Stimulated activated CD4-positive, alpha-beta T cell treated with anti-CD3 and anti-CD28 coated beads, TNF-alpha, amount 100 ng/mL, for 48 hours (primary cell): ENCODE data around the gene MEIKIN.

ENCODE experiments used
- DNase-seq, 3 donors: peaks; one replicate each; pipeline ENCODE4 v3.0.0-alpha.2; 2020; ENCODE audit warnings: low read depth in 3 of 3

MEIKIN gene

DNA sequence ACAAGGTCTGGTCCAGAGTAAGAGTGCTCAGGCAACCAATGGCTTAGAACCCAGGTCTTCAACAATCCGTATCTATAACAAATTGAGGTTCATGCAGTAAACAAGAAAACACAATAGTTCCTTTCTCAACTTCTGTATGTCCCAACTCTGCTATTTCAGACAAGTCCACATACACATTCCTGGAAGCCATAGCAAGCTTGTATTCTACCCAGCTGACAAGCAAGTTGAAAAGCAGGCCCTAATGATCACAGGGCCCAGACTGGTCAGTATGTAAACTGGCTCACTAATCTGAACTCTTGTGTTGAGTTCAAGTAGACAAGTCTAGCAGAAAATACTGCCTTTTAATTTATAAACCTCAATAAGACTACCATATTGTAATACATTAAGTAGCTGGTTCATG is 175.5 kb downstream of the MEIKIN start:
- no peak for DNase-seq

- no peak for DNase-seq
Observed at GRCh38 chr5:131769336-131769735, 176.1 kb downstream of the MEIKIN start.

DNA sequence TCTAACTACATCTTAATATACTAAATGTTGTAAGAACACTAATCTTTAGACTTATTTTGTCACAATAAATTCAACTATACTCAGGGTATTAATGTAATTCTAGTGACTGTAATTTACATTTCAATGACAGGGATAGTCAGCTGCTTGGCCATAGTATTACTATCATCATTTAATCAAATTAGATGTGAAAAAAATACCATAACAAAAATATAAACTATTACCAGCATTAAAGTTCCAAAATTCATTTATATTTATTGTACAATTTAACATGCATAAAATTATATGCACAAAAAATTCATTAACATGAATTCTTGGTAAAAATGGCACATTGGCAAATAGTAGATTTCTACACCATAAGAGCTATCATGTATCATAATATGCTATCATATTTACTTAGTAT is 177.6 kb downstream of the MEIKIN start:
- no peak for DNase-seq

DNA sequence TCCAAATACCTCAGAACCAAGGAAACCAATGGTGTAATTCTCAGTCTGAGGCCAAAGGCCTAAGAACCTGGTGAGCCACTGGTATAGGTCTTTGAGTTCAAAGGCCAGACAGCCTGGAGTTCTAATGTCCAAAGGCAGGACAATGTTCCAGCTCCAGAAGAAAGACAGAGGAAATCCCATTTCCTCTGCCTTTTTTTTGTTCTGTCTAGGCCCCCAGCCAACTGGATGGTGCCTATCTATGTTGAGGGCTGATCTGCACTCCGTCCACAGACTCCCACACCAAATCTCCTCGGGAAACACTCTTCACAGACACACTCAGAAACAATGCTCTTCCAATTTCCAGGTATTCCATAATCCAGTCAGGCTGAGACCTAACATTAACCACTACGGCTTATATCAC is 178.8 kb downstream of the MEIKIN start:
- DNase-seq: no peak

DNA sequence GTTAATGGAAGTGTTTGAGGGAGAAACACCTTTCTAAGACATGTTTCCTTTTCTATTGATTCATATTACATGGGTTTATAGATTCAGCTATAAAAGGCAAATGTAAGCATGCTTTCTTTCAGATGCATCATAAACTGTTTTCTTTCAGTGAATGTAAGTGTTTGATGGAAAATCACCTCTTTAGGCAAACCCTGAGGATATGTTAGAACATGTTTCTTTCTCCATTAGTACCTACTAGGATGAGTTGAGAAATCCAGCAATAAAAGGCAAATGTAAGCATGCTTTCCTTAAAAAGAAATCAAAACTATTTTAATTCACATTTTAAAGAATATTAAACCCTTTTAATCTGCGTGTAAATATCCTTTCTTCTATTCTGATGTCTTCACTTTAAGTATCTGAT is 180.2 kb downstream of the MEIKIN start:
- DNase-seq: no peak

- DNase-seq: no peak
Observed at GRCh38 chr5:131763968-131764367, 181.5 kb downstream of the MEIKIN start.

DNA sequence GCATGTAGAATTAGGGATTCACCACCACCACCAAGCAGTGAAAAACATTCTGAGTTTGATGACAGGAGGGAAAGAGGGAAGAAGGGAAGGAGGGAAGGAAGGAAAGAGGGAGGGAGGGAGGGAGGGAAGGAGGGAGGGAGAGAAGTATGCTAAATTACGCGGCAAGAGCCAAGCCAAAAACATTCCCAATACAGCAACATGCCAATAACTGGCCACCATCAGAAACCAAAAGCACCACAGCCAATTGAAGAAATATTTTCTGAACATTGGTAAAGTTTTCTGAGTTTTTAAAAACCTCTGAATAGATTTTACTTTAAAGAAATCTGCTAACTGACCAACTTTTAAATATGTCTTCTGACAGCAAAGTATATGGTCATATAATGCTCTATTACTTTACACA is 184.7 kb downstream of the MEIKIN start:
- DNase-seq: no peak

GRCh38 chr5:131759704-131760103 is 185.8 kb downstream of the MEIKIN start:
- DNase-seq: no peak

- no peak for DNase-seq
Observed at GRCh38 chr5:131758520-131758900, 187.0 kb downstream of the MEIKIN start.

DNA sequence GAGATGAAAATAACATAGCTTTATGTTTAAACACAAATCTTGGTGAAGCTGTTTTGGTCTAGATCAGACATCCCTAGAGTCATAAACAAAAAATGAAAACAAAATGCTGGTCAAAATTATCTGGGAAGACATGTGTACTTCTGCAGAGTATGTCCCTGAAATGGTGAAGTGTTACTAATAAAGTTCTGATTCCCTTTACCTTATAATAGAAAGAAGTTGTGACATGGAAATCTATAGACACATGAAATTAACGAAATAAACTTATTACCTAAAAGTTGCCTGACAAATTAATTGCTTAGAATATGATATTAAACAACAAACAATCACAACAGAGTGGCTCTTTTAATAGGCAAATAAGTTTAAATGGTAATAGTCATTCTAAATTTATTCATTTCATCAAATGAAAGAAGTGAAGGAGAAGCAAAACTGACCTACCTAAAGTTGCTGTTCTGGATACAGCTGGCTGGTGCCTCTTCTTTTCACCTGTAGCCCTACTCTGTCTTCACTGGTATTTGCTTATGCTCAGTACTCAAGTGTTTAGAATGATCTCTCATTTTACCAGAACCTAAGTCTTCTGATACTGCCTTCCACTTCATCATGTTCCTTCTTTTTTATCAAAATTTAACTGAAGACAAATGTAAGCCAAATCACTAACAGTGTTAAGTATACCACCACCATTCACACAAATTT is 187.5 kb downstream of the MEIKIN start:
- no peak for DNase-seq
